ENCODE results near the gene FGA. TPM values are rescaled to one million over a fixed set of nuclear protein-coding genes. Genes with fewer than 3 reads are reported as not detected.

The FGA gene
- total RNA-seq, 1 experiment from 2014 or later = 3.9 TPM

DNA sequence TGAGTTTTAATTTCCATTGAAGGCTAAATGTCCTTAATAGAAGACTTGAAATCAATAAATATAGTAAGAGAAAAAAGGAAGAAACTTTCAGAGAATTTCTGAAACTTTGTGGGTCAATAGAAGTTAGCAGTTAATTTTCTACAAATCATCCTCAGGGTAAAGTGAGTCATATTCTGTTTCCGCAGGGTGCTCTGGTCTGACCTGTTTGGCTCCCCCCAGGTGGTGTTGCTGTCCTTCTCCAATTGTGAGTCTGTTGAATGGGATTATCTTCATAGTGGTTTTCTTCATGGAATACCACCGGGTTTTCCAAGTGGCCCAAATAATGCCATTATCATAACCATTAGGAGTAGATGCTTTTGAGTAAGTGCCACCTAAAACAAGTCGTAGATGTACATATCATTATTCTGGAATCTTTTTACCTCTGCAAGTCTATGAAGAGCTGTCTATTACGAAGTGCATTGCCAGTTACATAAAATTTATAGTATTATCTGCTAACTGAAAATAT lies 14.2 kb upstream of the FGA start:
- BruUV-seq (replicated peaks) = no TSS peak
- TF ChIP-seq POLR2AphosphoS5 (IDR thresholded peaks at IDR 0.05; ENCODE audit: low read depth, low read length) = no peak
- intact Hi-C loops (cut with micrococcal nuclease) = no loop called here
- Histone ChIP-seq H3K9ac (ENCODE audit: low read length) (no peak overlapping the region), H3K79me2 (ENCODE audit: insufficient read depth, low read length) (no peaks in the 10 kb centered on the region), H3K27ac (ENCODE audit: low read depth, low read length) (no peak overlapping the region), H4K20me1 (ENCODE audit: insufficient read depth) (no peaks in the 10 kb centered on the region), H3K9me3 (ENCODE audit: control insufficient read depth in 1 of 2, insufficient read depth in 1 of 2, low read depth in 1 of 2, low read length in 2 of 2) (no peaks in the 10 kb centered on the region), H3K4me3 (replicated peaks in 1 of 2; ENCODE audit: low read depth in 1 of 2, low read length in 2 of 2) (no peak overlapping the region), H2AFZ (ENCODE audit: low read depth, low read length, poor library complexity, severe bottlenecking) (no peak overlapping the region), H3K9me2 (ENCODE audit: insufficient read depth) (peaks cover 3% of the 10 kb centered on the region; the same call in 1 of the 2 replicates), H3K4me2 (ENCODE audit: low read length) (0 out of 2 replicates have a peak overlapping the region, but pooled peaks have one; percentile 2), H3K27me3 (ENCODE audit: insufficient read depth, low read length) (no peaks in the 10 kb centered on the region), H3K4me1 (ENCODE audit: control insufficient read depth in 1 of 2, insufficient read depth in 2 of 2, low read length in 2 of 2) (peaks cover 3 to 11% of the 10 kb centered on the region in 2 experiments; a peak in 3 of 4 replicates), H3K36me3 (ENCODE audit: control insufficient read depth in 1 of 2, insufficient read depth in 2 of 2, low read length in 2 of 2) (no peaks in the 10 kb centered on the region)
- DNase-seq (ENCODE audit: low read depth, low spot score) = no peak
- POLR2A ChIA-PET = no interaction called here
- ATAC-seq = no peak
- RAD21 ChIA-PET (ENCODE audit: low non-redundant PET in 1 of 2, low total read pairs in 2 of 2, uncharacterized antibody in 2 of 2, unreplicated experiment in 2 of 2) = no interaction called here
- CTCF ChIA-PET = no interaction called here

- intact Hi-C loops (cut with micrococcal nuclease) = no loop called here
- Histone ChIP-seq H2AFZ (ENCODE audit: low read depth, low read length, poor library complexity, severe bottlenecking) (peak overlapping the region; percentile 38), H3K9me2 (ENCODE audit: insufficient read depth) (peaks cover 3% of the 10 kb centered on the region; the same call in 1 of the 2 replicates), H3K36me3 (ENCODE audit: control insufficient read depth in 1 of 2, insufficient read depth in 2 of 2, low read length in 2 of 2) (no peaks in the 10 kb centered on the region), H3K4me2 (ENCODE audit: low read length) (no peak overlapping the region), H3K9me3 (ENCODE audit: control insufficient read depth in 1 of 2, insufficient read depth in 1 of 2, low read depth in 1 of 2, low read length in 2 of 2) (no peaks in the 10 kb centered on the region), H3K4me3 (replicated peaks in 1 of 2; ENCODE audit: low read depth in 1 of 2, low read length in 2 of 2) (no peak overlapping the region), H3K4me1 (ENCODE audit: control insufficient read depth in 1 of 2, insufficient read depth in 2 of 2, low read length in 2 of 2) (peaks cover 3 to 11% of the 10 kb centered on the region in 2 experiments; a peak in 3 of 4 replicates), H3K9ac (ENCODE audit: low read length) (no peak overlapping the region), H3K79me2 (ENCODE audit: insufficient read depth, low read length) (no peaks in the 10 kb centered on the region), H3K27me3 (ENCODE audit: insufficient read depth, low read length) (no peaks in the 10 kb centered on the region), H3K27ac (ENCODE audit: low read depth, low read length) (no peak overlapping the region), H4K20me1 (ENCODE audit: insufficient read depth) (no peaks in the 10 kb centered on the region)
- DNase-seq (ENCODE audit: low read depth, low spot score) = no peak
- no TSS peak for BruUV-seq (replicated peaks)
- ChIA-PET POLR2A (interaction anchor here (1.1 kb wide), 1 partner anchor 9 kb away, joined by 3 read pairs; no protein-coding TSS in a partner anchor), CTCF (interaction anchor here (1.0 to 2.5 kb wide), 2 partner anchors 15 to 44 kb away, joined by 3 to 17 read pairs; no protein-coding TSS in a partner anchor), RAD21 (ENCODE audit: low non-redundant PET in 1 of 2, low total read pairs in 2 of 2, uncharacterized antibody in 2 of 2, unreplicated experiment in 2 of 2) (no interaction called here)
- TF ChIP-seq EGR1 (IDR thresholded peaks at IDR 0.05; ENCODE audit: low read depth) (no peak), EZH2 (IDR thresholded peaks at IDR 0.05) (no peak), REST (IDR thresholded peaks at IDR 0.05; ENCODE audit: low read depth) (no peak), MAX (IDR thresholded peaks at IDR 0.05) (no peak), SRF (IDR thresholded peaks at IDR 0.05; ENCODE audit: low read depth) (no peak), ELF1 (IDR thresholded peaks at IDR 0.05; ENCODE audit: borderline replicate concordance, low read depth) (no peak)
- ATAC-seq = no peak
These were observed 12.7 kb upstream of the FGA start for GRCh38 chr4:154603033-154603943.
